Measurements from ENCODE around the gene ANXA8.
A peak's percentile ranks its signal among the peaks of the same experiment; 100 is the strongest.
"Not testable (repeated sequence)": the region's sequence is repeated elsewhere in the genome, so short reads cannot be mapped to it uniquely, and the experiment has no call there.

ANXA8 gene, protein sequence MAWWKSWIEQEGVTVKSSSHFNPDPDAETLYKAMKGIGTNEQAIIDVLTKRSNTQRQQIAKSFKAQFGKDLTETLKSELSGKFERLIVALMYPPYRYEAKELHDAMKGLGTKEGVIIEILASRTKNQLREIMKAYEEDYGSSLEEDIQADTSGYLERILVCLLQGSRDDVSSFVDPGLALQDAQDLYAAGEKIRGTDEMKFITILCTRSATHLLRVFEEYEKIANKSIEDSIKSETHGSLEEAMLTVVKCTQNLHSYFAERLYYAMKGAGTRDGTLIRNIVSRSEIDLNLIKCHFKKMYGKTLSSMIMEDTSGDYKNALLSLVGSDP
- total RNA-seq, result 0 to 0.88 (median 0) reads per million in 17 experiments

GRCh38 chr10:47483923-47484322, at the start of gene ANXA8:
Gene ANXA8, minus strand, starts transcription at chr10:47484115. Its CDS starts 182 bp downstream, at chr10:47483933.
- DNase-seq, result peak in 1 of 4 experiments; percentile 1

GRCh38 chr10:47523475-47523874, 39.6 kb upstream of the ANXA8 start, which contains the start of gene AGAP9:
Gene AGAP9, minus strand, starts transcription at chr10:47523638. Its CDS starts 112 bp downstream, at chr10:47523526.
- not testable (repeated sequence) for DNase-seq

DNA sequence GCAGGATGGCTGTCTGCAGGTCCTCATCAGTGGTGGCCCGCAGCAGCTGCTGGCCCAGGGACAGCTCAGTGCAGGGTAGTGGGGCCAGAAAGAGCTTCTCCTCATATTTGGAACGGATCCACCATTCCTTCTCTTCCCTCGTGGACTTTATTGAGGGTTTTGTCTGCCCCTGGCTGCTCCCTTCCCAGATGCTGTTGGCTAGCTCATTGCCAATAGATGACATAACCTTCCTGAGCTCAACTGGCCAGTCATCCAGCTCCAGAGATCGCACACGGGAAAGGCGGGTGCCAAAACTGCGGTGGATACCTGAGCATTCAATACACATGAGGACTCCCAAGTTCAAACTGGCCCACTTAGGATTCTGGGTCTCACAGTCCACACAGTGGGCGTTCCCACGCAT, 18.4 kb upstream of the ANXA8 start:
- not testable (repeated sequence) for DNase-seq

GRCh38 chr10:47494226-47494625, 10.3 kb upstream of the ANXA8 start:
- DNase-seq, result not testable (repeated sequence)

DNA sequence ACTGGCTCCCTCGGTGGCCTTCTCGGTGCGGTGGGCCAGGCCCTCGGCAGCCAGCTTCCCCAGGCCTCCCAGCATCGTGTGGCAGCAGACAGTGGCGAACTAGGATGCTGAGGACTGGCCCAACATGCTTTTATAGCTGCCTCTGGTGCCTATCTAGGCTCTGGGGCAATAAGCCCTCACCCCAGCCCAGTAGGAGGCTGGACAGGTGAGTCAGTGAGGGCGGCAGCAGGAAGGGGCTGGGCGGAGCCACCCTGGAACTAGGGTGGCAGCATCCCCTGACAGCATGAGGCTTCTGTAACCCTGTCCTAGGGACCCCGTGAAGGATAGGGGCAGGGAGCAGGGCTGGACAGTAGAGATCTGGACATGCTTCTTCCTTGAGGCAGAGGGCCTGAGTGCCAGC, 7.7 kb upstream of the ANXA8 start, which contains the start of gene FAM25G:
FAM25G (minus strand) TSS at position 101 of the 400 bp plus-strand sequence; CDS start at position 75, 26 bp downstream.
- not testable (repeated sequence) for DNase-seq

DNA sequence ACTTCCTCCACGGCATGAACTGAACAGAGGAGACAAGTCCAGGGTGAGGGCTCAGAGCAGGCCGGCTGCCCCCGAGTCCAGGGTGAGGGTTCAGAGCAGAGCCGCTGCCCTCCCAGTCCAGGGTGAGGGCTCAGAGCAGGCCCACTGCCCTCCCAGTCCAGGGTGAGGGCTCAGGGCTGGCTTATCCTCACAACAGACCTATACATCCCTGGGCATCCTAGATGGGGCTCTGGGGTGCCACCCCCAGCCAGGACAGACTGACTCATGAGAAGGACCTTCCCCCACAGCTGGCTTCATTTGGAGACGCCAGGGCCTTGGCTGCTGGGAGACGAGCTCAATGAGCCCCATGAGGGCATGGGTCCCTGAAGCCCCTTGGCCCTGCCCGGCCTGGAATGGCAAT, 5.7 kb upstream of the ANXA8 start:
- DNase-seq, result not testable (repeated sequence)

DNA sequence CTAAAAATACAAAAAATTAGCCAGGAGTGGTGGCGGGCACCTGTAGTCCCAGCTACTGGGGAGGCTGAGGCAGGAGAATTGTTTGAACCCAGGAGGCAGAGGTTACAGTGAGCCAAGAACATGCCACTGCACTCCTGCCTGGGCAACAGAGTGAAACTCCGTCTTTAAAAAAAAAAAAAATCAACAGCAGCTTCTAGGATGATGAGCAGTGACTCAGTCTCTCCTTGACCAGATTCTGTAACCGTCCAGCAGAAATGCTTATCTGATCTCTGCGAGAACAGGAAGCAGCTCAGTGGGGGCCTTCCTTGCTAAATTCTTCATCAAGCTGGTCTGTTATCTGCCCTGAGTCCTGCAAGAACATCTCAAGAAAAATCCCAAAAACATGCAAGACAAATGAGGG, 2.0 kb upstream of the ANXA8 start:
- peak in 3 of 4 experiments; percentile 3 to 7 (median 5) for DNase-seq

GRCh38 chr10:47484786-47485185, 871 bp upstream of the ANXA8 start:
- DNase-seq, result not testable (repeated sequence)

DNA sequence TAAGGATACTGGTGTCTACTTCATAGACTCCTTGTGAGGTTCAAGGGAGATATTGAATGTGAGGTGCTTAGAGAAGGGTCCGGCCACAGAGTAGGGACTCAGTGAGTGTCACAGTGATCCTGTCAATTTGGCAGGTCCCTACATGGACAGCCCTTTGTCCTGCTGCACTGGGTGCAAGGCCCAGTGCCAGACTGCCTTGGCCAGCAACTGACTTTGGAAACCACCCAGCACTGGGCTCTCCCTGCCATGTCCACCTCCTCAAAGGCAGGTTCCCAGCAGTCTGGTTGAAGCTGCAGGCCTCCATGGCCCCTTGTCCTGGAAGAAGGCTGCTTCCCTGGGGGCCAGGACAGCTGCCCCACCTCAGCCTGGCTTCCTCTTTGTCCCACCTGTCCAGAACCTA, 1.5 kb downstream of the ANXA8 start:
- not testable (repeated sequence) for DNase-seq

- not testable (repeated sequence) for DNase-seq
Measured at GRCh38 chr10:47481768-47482181, 2.1 kb downstream of the ANXA8 start.

DNA sequence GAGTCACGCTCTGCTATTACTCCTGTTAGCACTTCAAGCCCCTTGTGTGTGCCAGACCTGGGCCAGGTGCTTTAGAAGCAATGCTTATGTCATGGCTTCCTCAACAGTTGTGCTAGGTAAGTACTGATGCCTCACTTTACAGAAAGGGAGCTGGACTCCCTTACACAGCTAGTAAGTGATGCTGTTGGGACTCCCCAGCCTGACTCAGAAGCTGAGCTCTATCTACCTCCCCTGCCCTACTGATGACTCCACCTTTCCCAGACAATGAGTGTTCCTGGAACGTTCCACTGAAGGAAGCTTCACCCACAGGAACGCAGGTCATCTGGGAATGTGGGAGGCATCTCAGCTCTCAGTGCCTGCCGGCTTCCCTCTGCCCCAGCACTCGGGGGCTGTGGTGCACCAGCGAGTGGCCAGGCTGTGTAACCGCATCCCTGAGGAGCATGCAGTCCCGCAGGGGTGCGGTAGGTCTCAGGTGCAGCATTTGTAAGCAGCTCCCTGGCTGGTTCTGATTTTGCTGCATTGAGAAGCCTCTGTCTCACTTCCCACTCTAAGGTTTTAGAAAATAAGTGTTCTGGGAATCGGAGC, 2.6 kb downstream of the ANXA8 start:
- DNase-seq, result not testable (repeated sequence)

GRCh38 chr10:47480133-47480532, 3.8 kb downstream of the ANXA8 start:
- DNase-seq, result not testable (repeated sequence)

DNA sequence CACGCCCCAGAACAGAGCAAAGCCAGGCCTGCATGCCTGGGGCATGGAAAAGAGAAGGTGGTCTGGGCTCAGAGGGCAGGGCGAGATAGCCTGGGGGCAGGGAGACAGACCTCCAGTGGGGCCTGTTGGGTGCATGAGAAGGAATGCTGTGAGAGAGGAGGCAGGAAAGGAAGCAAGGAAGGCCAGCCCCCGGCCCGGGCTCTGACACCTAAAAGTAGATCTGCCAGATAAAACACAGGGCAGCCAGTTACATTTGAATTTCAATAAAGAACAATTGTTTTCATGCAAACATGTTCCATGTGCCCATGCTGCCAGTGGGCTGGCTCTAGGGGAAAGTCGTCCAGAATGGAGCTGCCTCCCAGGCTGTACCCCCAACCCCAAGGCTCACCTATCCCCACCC, 5.8 kb downstream of the ANXA8 start:
- not testable (repeated sequence) for DNase-seq

DNA sequence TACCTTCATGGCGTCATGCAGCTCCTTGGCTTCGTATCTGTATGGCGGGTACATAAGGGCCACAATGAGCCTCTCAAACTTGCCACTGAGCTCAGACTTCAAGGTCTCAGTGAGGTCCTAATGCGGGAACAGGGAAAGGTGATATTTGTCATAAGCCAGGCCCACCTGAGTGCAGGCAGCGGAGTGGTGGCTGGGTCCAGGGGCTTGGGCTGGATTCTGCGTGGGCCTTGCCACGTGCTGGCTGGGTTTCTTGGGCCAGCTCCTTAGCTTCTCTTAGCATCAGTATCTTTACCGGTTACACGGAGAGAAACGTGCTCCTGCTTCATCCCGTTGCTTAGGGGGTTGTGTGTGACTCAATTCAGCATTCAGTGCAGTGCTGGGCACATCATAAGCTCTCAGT, 6.8 kb downstream of the ANXA8 start:
- not testable (repeated sequence) for DNase-seq

DNA sequence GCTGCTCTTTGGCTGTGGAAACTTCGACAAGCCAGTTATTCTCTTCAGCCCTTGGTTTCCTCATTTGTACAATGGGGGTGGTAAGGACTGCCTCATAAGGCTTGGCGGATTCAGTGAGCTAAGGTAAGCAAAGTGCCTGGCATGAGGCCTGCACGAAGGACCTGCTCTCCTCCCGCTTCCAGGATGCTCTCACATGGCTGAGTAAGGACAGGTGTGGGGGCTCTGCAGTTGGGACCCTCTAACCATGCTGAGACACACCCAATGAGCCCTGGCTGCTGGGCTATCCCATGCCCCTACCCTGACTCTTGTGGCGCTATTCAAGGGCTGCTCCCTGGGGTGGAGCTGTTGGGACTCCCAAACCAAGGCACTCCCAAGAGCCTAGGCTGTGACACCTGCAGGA, 8.8 kb downstream of the ANXA8 start:
- DNase-seq, result not testable (repeated sequence)

DNA sequence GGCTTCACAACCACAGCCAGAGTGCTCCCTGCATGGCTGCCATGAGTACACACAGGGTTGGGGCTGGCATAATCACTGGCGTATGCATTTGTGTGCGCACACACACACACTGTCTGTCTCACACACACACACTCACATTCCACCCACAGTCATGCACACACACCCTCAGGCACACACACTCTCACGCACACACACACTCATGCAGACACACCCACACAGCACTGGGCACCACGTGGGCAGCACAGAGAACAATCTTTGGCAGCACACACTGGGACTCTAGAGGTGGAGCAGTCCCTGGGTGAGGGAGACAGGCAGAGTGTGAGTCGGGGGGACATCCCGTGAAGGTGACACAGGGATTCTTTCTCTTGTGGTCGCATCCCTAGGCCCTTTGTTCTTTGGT, 10.4 kb downstream of the ANXA8 start:
- DNase-seq, result not testable (repeated sequence)

- not testable (repeated sequence) for DNase-seq
Measured at GRCh38 chr10:47472647-47473046, 11.3 kb downstream of the ANXA8 start.

GRCh38 chr10:47472072-47472471, 11.8 kb downstream of the ANXA8 start:
- not testable (repeated sequence) for DNase-seq

GRCh38 chr10:47468731-47469528, 15.0 kb downstream of the ANXA8 start:
- DNase-seq, result not testable (repeated sequence)

- not testable (repeated sequence) for DNase-seq
Measured at GRCh38 chr10:47467957-47468356, 16.0 kb downstream of the ANXA8 start.

- not testable (repeated sequence) for DNase-seq
Measured at GRCh38 chr10:47467458-47467857, 16.5 kb downstream of the ANXA8 start.

DNA sequence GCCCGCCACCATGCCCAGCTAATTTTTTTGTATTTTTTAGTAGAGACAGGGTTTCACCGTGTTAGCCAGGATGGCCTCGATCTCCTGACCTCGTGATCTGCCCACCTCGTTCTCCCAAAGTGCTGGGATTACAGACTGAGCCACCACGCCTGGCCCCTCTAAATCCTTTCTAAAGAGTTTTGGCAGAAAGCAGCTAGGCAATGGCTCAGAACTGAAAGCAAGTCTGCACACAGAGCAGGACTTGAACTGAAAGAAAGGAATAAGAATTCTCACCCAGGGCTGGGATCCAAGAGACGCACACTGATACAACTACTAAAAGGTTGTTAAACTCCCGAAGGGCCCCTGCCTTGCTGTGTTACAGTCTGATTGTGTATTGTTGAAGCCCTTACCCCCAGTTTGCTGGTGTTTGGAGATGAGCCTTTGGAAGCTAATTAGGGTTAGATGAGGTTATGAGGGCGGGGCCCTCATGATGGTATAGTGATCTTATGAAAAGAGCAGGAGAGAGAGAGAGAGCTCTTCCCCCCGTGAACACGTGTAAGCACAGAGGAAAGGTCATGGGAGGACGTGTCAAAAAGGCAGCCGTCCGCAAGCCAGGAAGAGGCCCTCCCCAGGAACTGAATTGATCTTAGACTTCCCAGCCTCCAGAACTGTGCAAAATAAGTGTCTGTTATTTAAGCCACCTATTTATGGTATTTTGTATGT, 18.5 kb downstream of the ANXA8 start:
- not testable (repeated sequence) for DNase-seq

Measured in suppressor macrophage (primary cell).